Measurements from ENCODE around the gene KIAA1671.

Gene KIAA1671

GRCh38 chr22:24982301-24983056 is 30.0 kb downstream of the KIAA1671 start:
- FAIRE-seq, result no peak

GRCh38 chr22:24983151-24983550 is 30.6 kb downstream of the KIAA1671 start:
- FAIRE-seq, result no peak

- no peak for FAIRE-seq
Observed at GRCh38 chr22:24984122-24984521, 31.6 kb downstream of the KIAA1671 start.

DNA sequence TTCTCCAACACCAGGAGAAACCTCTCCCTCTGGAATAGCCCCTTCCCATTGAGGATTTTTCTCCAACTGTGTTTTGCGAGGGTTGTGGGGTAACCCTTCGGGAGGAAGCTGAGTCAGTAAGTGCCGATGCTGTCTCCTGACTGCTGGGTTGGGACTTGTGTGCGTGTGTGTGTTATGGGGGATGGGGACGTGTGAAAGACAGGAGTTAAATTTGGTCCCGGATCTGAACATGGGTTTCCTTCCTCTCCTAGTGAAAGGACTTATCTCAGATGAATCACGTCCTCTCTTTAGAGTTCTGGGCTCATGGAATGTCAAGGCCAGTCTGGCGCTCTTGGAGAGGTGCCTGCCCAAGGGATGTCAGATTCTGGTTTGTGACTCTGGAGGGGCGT is 33.3 kb downstream of the KIAA1671 start:
- no peak for FAIRE-seq

DNA sequence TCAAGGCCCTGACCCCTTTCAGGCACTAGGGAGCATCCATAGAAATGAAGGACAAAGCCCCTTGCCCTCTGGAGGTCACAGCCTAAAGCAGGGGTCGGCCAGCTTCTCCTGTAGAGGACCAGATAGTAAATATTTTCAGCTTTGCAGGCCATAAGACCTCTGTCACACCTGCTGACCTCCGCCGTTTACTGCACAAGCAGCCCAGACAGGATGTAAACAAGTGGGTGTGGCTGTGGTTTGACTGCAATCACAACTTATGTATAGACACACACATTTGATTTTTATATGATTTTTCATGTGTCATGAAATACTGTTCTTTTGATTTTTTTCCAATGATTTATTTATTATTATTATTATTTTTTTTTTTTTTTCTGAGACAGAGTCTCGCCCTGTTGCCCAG is 34.3 kb downstream of the KIAA1671 start:
- FAIRE-seq, result no peak

- no peak for FAIRE-seq
Observed at GRCh38 chr22:24989135-24989534, 36.6 kb downstream of the KIAA1671 start.

DNA sequence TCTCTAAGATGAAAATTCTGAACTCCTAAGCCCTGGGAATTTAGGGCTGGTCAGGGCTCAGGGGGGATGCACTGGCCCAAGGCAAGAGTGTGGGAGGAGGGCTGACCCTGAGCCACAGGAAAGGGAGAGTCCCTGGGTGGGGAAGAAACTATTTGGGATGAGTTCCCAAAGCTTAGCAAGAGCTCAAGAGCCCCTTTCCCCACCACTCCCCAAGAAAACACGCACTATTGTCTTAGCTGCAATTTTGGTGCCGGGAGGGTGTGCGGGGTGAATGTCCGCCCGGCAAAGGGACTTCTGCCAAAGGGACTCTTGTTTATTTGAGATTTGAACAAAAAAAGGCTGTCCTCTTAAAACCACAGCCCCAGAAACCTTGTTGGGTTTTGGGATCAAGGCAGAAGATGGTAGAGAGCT is 37.0 kb downstream of the KIAA1671 start:
- FAIRE-seq, result no peak

GRCh38 chr22:24990344-24990905 is 37.9 kb downstream of the KIAA1671 start:
- FAIRE-seq, result no peak

- no peak for FAIRE-seq
Observed at GRCh38 chr22:24992946-24993345, 40.4 kb downstream of the KIAA1671 start.

GRCh38 chr22:24994070-24994763 is 41.7 kb downstream of the KIAA1671 start:
- FAIRE-seq, result no peak

- FAIRE-seq, result no peak
Observed at GRCh38 chr22:24995649-24996180, 43.2 kb downstream of the KIAA1671 start.

- FAIRE-seq, result no peak
Observed at GRCh38 chr22:24996420-24996952, 44.0 kb downstream of the KIAA1671 start.

GRCh38 chr22:24997023-24997422 is 44.5 kb downstream of the KIAA1671 start:
- no peak for FAIRE-seq

- no peak for FAIRE-seq
Observed at GRCh38 chr22:25000686-25001085, 48.2 kb downstream of the KIAA1671 start.

GRCh38 chr22:25002241-25002985 is 49.9 kb downstream of the KIAA1671 start:
- FAIRE-seq, result no peak

- no peak for FAIRE-seq
Observed at GRCh38 chr22:25006354-25006753, 53.8 kb downstream of the KIAA1671 start.

GRCh38 chr22:25007444-25008106 is 55.1 kb downstream of the KIAA1671 start:
- FAIRE-seq, result no peak

DNA sequence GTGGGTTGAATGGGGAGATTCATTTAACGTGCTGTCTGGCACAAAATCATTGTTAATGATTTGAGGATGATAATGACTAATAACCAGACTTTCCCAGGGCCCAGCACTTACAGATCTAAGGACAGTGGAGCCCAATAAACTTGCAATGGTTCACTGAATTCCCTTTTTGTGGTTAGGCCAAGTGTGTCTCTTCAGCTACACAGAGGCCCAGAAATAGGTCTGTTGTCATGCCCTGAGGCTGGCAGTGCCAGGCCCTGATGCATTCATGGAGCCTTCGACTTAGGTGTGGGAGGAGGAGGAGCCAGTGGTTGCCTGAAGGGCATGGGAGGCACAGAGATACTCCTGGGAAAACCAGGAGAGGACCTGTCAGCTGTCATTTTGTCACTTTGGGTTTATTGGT is 56.1 kb downstream of the KIAA1671 start:
- FAIRE-seq, result no peak

DNA sequence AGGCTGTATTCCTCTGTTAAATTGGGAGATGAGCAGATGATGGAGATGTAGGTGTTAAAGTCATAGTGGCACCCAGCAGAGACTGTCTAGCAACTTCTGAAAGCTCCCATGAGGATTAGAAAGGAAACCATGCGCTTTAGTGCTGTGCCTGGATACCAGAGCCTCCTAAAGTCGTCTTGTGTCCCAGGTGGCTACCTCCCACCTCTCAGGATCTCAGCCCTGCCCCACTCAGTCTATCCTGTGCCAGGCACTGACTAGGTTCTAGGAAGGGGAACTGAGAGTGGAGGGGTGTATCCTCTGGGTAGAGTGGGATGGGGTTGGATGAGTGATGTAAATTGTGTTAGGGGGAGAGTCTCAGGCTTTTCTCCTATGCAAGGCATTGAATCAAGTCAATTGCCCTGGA is 60.2 kb downstream of the KIAA1671 start:
- no peak for FAIRE-seq

- FAIRE-seq, result no peak
Observed at GRCh38 chr22:25013607-25014006, 61.1 kb downstream of the KIAA1671 start.

GRCh38 chr22:25014896-25015755 is 62.6 kb downstream of the KIAA1671 start:
- no peak for FAIRE-seq
